Measurements from ENCODE around the gene SPAG17.
A peak's percentile ranks its signal among the peaks of the same experiment; 100 is the strongest.
"Not testable (repeated sequence)": the region's sequence is repeated elsewhere in the genome, so short reads cannot be mapped to it uniquely, and the experiment has no call there.

SPAG17 gene

DNA sequence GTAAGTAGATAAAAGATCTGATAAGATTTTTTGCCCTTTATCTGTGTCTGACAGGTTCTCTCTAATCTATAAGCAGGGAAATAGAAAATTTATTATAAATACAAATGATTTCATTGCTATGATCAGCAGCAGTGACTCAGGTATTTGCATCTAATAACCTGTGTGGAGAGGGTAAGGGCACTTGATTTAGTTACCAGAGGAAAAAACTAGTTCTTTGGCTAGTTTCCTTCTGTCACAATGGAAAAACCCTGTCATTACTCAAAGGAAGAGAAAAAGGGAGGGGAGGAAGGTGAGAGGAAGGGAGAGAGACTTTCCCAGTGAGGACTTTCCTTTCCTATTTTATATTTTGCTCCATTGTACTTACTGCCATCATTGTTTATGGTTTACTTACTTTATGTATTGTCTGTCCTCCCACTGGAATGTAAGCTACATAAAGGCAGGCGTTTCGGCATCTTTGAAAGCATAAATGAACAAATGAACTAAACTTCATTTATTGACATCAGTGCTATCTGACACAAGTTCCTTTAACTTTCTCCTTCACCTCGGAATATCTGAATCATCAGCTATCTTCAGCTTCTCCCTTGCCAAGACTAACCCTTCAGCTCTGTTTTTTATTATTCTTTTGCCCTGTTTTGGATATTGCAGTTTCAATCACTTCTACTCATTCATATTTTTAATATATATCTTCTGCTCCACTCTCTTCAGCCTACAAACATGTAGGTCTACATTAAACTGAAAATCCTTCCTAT, 220.6 kb downstream of the SPAG17 start:
- FAIRE-seq = no peak

DNA sequence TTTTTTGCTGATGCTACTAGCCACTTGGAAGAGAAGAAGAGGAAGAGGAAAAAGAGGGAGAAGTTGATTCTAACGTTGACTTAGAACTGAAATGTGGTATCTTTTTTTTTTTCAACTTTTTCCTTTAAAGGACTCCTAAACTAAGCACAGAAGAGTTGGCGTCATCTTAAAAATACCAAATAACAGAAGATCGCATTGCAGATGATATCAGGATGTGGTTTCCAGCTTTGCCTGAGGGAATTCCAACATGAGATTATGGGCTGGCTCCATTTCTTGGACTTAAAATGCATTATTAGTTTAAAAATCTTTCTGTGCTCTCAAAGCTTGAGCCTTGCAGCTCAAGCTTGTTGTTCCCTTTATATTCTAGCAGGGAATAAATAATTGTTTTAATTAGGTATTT, 225.7 kb downstream of the SPAG17 start:
- no peak for FAIRE-seq

DNA sequence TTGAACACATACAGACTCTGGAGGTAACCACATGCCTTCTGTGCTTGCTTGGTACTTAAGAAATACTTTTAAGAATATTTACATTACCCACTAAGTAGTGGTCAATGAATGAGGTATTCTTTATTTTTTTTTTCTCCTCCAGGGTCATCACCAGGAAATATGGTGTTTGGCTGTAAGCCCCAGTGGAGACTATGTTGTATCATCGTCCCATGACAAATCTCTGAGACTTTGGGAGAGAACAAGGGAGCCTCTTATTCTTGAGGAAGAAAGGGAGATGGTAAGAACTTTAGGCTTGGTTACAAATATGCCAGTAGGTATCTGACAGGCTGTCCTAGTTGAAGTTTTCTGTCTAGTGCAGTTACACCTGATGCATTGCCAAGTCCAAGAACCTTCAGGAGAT, 232.6 kb downstream of the SPAG17 start:
- no peak for FAIRE-seq

- no peak for FAIRE-seq
These were observed 242.7 kb downstream of the SPAG17 start for GRCh38 chr1:117942293-117942692.

DNA sequence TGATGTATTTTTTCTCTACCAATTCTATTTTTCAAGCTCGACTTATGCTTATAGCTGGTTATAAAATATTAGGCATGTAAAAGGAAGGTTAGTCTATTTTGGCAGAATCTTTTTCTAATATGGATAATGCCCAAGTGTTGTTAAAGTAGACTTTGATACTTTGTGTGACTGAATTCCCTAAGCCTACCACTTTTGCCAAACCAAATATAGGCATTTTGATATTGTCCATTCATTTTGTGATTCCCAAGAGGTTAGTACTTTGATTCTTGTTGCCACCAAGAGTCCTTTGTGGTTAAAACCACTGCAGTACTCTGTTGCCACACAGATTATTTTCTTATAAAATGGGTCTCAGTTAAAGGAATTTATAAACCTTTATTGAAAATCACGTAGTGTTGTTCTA, 251.3 kb downstream of the SPAG17 start:
- no peak for FAIRE-seq

GRCh38 chr1:117932576-117932975, 252.5 kb downstream of the SPAG17 start:
- FAIRE-seq = no peak

- FAIRE-seq = no peak
These were observed 254.5 kb downstream of the SPAG17 start for GRCh38 chr1:117930484-117930883.

DNA sequence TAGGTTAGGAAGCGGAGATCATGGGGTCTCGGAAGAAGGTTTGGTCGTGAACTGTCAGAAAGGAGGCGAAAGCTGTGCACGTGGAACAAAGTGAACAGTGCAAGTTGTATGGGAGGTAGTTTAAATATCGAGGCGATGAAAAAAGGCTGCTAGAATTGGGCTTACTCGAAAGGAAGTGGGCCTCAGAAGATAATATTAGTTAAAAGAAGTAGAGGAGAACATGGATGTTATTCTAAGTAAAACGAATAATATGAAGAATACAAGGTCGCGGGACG, 254.9 kb downstream of the SPAG17 start:
- no peak for FAIRE-seq

DNA sequence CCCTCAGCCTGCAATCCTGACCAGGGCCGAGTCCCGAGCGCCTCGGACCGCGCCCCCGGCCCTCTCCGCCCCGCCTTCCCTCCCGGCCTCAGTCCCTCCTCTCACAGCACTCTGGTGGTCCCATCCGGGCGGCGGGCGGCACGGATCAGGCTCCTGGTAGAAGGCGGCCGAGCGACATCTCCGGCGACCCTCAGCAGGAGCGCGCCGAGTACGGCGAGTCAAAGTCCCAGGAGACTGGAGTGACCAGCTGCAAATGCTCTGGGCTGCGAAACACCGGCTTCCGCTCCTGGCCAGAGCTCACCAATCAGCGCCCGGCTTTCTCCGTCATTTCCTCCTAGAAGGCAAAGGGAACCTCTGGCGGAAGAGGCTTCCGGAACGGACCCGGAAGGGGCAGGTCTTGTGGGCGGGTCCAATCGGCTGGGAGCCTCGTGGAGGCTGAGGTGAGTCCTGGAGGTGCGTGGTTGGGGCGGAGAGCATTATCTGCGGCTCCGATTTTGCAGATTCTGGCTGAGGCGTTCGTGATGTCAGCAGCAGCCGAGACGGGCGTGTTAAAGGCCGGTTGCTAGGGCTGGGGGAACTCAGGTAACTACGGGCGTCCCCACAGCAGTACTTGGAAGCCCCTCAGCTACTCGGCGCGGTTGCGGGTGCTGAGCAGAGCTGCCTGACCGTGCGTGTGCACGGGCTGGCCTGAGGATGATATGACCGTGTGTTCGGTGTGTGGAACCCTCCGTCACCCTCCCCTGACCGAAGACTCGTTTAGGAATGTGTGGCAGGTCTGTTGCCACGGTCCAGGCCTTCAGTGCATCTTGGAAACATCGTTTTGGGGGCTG, 255.5 kb downstream of the SPAG17 start, which contains the start of the genes GDAP2 and WDR3:
TSS of gene GDAP2 (minus strand) at position 279 of the 830 bp plus-strand sequence. CDS start 9,264 bp downstream, outside the sequence.
TSS of gene WDR3 (plus strand) at position 397 of the 830 bp plus-strand sequence. CDS start 3,581 bp downstream, outside the sequence.
- FAIRE-seq = peak; percentile 66

DNA sequence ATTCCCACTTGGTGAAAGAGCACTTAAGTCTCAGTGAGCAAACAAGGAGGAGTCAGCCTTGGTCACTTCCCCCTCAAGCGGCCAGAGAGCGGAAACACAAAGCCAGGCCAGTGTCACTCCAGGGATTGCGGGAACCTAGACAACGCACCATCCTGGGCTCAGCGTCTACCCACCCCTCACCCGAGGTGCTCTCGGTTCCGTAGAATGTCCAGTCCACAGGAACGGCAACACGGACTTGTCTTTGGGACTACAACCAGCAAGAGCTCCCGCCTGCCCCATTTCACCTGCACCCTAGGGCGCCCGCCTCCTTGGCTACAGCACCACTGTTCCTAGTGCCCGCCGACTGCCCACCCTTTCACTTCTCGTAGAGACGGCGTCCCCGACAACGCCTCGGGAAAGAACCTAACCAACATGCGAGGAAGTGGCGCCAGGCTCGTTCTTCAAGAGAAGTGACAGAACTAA, 256.1 kb downstream of the SPAG17 start:
- no peak for FAIRE-seq

GRCh38 chr1:117925981-117926380, 259.0 kb downstream of the SPAG17 start:
- no peak for FAIRE-seq

DNA sequence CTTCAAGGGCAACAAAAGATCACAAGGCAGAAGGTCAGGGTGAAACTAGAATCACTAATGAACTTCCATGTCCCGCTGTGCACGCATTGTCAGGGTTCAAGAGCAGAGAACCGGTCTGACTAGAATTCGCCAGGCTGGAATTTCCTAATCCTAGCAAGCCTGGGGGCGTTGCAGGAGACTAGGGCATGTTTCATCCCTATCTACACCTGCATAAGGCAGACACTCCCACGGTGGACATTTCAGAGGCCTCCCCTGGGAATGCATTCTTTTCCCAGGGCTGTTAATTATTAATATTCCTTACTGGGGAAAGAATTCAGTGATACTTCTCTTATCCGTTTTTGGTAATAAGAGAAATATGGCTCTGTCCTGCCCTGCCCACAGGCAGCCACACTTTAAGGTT, 262.3 kb downstream of the SPAG17 start:
- FAIRE-seq = not testable (repeated sequence)

DNA sequence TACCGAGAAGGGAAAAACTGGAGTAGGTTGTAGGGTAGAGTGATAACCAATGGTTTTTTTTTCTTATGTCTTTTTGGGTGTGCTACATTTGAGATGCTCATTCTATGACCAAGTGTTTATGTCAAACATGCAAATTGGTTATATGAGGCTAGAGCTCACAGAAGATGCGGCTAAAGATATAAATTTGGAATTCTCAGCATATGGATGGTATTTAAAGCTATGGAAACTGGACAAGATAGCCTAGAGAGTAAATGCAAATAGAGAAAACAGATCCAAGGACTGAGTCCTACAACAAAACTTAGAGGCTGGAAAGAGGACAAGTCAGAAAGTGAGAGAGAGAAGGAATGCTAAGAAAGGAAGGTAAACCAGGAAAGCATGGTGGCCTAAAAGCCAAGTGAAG, 263.0 kb downstream of the SPAG17 start:
- no peak for FAIRE-seq

- no peak for FAIRE-seq
These were observed 265.7 kb downstream of the SPAG17 start for GRCh38 chr1:117919376-117919775.

DNA sequence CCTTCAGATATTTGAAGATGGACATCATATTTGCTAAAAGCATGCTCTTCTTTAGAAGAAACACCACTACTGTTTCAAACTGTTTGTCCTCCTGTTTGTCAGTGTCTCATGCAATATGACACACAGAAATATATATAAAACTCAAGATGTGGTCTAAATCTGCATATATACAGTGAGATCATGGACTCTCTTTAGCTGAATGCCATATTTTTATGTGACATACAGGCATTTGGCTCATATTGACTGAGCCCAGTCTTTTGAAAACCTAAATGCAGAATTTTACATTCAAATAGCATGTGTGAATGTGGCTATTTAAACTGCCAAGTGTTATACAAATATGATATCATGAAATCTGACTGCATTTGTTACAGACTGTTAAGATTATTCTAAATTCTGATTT, 274.0 kb downstream of the SPAG17 start:
- FAIRE-seq = no peak

- no peak for FAIRE-seq
These were observed 280.0 kb downstream of the SPAG17 start for GRCh38 chr1:117905019-117905418.

- FAIRE-seq = no peak
These were observed 280.5 kb downstream of the SPAG17 start for GRCh38 chr1:117904485-117904884.

All from islet of Langerhans (tissue), 1 donor.